GM18867 (cell line): ENCODE results near the gene RAPGEF6.
A peak's percentile ranks its signal among the peaks of the same experiment; 100 is the strongest.
"Not testable (repeated sequence)": the region's sequence is repeated elsewhere in the genome, so short reads cannot be mapped to it uniquely, and the experiment has no call there.

ENCODE experiments used
- ATAC-seq: cut with Tn5 transposase; IDR thresholded peaks from one replicate; pipeline ENCODE4 v1.9.1; 2021; ENCODE audit warnings: mild to moderate bottlenecking, moderate library complexity; ENCODE audit not compliant: unreplicated experiment

RAPGEF6 gene

DNA sequence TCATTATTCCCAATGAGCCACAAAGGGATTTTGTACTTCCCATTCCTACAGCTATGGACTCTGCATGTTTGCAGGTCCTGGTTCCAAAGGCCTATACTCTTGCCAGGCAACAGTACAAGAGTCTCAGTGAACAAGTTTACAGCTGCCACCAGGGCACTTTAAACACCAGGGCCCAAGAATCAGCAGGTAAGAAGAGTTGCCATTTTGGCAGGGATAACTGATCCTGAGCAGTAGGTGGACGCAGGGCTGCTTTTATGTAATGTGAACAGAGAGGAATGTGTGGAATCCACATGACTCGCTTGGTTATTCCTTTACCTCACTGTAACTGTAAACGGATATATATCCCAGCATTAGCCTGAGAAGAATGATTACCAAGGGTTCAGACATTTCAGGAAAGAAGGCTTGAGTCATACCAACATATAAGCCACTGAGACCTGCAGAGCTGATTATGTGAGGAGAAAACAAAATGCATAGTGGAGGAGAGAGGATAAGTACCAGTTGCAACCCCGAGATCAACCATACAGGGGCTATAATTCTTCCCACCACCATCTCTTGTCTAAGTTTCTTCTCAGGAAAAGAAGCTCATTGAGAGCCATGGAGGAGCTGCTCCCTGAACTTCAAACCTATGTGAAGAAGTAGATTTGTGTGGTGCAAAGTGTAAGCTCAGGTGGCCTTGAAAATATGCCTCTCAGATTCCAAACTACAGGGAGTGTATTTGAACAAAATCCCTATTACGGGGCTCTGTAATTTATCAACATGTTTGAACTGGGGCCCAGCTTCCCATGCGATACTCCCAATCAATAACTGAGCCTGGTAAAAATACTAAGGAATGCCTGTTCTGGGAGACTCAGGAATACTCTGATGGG lies 24.6 kb downstream of the RAPGEF6 start:
- no peak for ATAC-seq

DNA sequence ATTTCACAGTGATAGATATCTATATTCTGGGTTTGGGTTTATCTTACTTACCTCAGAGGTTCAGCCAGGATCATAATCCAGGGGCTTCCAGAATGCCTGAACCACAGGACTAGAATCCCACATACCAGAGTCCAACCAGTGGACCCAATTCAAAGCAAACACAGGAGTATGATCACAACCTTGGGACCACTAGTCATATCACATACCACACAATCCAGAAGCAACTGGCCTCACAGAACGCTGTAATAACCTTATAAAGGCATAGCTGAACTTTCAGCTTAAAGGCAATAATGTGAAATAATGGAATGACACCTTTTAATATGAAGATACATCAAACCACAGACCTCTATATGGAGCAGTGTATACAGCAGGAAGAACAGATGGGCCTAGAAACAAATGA lies 25.3 kb downstream of the RAPGEF6 start:
- no peak for ATAC-seq

DNA sequence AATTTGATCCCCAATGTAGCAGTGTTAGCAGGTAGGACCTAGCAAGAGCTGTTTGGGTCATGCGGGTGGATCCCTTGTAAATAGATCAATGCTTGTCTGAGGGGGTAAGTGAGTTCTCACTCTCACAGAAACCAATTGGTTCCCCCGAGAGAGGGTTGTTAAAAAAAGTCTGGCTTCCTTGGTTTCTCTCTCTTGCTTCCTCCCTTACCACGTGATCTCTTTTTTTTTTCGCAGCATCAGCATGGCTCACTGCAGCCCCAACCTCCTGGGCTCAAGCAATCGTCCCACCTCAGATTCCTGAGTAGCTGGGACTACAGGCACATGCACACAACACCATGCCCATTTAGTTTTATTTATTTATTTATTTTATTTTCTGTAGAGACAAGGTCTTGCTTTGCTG lies 26.4 kb downstream of the RAPGEF6 start:
- ATAC-seq, result no peak

DNA sequence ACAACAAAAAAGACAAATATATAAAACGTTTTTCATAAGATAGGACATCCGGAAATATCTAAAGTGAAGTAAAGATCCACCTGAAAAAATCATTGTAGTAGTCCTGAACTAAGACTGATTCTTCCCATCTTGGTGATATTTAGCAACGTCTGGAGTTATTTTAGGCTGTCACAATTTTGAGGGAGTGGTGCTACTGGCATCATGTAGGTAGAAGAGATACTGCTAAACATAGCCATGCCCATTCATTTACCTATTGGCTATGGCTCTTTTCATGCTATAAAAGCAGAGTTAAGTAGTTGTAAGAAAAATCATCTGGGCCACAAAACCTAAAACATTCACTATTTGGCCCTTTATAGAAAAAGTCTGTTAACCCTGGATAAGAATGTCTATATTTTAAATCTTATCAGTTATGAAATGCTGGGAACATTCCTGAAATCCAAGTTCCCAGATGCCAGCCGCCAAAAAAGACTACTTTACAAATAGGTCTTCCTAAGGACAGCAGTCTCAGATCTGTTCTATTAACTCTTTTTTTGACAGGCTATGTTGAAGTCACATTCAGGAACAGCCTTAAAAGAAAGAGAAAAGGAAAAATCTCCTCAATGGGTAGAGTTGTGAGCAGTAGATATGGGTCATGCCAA lies 27.0 kb downstream of the RAPGEF6 start:
- ATAC-seq, result no peak

DNA sequence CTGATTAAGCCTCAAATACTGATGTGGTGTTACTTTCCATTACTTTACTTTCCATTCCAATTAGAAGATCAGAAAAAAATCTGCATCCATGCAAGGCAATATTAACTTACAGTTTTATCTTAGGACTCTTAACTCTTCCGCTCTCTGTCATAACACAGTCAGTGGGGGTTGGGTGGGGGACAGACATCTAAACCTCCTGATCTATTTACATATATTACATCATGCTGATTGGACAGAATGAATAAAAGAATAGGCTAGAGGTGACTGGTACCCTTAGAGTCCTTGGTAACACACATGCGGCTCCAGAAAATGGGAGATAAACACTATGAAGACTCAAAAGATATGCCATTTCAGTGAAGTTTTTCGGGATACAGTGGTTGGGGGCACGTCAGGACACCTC lies 27.6 kb downstream of the RAPGEF6 start:
- ATAC-seq, result no peak

DNA sequence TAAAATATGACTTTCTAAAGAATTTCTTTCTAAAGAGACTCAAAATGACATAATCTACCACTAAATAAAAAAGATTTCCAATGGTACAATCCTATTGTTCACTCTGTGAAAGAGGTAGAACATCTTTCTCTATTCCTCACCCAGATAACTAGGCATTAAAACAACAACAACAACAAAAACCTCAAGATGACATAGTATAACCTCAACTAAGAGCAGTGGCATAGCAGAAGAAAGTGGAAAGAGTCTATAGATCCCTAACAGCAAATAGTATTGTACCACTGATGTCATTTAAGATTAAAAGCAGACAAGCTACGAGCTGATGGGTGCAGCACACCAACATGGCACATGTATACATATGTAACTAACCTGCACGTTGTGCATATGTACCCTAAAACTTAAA lies 29.9 kb downstream of the RAPGEF6 start:
- no peak for ATAC-seq

DNA sequence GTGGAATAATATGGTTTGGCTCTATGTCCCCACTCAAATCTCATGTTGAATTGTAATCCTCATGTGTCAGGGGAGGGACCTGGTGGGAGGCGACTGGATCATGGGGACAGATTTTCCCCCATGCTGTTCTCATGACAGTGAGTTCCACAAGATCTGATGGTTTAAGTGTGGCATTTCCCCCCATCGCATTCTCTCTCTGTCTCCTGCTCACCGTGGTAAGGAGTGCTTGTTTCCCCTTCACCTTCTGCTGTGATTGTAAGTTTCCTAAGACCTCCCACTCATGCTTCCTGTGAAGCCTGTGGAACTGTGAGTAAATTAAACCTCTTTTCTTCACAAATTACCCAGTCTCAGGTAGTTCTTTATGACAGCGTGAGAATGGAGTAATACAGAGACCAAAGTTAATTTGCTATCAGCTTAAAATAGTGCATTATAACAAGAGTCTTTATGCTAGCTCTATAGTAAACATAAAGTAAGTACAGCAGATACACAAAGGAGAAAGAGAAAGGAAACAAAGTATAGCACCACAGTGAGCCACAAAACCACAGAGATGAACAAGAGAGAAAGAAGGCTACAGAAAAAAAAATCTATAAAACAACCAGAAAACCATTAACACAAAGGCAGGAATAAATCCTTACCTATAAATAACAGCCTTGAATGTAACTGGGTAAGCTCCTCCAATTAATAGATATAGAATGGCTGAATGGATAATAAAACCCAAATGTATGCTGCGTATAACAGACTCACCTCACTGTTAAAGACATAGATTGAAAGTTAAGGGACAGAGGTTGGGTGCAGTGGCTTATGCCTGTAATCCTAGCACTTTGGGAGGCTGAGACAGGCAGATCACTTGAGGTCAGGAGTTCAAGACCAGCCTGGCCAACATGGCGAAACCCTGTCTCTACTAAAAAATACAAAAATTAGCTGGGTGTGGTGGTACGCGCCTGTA lies 39.7 kb downstream of the RAPGEF6 start:
- peak; percentile 70 for ATAC-seq

DNA sequence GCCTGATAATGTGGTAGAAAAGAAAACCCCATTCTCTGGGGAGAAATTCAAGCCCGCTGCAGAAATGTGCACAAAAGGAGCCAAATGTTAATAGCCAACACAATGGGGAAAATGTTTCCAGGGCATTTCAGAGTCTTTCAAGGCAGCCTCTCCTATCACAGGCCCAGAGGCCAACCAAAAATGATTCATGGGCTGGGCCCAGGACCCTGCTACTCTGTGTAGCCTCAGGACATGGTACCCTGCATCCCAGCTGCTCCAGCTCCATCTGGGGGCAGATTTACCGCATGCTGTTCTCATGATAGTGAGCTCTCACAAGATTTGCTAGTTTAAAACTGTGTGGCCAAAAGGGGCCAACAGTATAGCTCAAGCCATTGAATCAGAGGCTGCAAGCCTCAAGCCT lies 41.1 kb downstream of the RAPGEF6 start:
- no peak for ATAC-seq

DNA sequence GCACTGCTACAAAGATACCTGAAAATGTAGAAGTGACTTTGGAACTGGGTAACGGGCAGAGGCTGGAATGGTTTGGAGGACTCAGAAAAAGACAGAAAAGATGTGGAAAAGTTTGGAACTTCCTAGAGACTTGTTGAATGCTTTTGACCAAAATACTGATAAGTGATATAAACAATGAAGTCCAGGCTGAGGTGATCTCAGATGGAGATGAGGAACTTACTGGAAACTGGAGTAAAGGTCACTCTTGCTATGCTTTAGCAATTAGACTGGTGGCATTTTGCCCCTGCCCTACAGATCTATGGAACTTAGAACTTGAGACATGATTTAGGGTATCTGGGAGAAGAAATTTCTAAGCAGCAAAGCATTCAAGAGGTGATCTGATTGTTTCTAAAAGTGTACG lies 41.6 kb downstream of the RAPGEF6 start:
- ATAC-seq, result not testable (repeated sequence)

DNA sequence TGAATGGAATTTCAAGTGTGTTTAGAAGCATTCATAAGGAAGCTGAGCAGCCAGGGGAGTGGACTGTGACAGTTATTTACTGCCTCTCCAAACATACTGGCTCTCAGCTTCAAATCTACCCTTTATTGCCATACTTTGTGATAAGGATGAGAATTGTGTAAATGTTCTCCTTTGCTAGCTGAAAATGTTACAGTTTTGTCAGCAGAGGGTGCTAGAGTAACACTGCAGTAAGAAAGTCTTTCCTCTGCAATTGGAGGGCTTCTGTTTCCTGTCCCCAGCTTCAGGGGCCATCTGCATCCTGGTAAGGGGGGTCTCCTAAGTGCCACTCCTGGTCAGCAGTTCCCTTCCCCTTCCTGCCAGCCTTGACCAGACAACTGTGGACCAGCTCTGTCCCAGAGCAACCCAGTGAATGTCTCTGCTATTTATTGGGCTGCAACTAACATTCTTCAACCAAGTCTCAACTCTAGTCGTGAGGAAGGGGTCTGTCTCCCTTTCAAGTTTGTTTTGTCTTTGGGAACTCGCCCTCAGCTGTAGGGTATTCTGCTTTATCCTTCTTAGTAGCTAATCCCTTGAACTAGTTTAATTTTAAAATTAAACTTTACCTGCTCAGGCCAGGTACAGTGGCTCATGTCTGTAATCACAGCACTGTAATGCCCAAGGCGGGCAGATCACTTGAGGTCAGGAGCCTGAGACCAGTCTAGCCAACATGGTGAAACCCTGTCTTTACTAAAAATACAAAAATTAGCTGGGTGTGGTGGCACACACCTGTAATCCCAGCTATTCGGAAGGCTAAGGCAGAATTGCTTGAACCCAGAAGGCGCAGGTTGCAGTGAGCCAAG lies 45.3 kb downstream of the RAPGEF6 start:
- peak; percentile 58 for ATAC-seq

DNA sequence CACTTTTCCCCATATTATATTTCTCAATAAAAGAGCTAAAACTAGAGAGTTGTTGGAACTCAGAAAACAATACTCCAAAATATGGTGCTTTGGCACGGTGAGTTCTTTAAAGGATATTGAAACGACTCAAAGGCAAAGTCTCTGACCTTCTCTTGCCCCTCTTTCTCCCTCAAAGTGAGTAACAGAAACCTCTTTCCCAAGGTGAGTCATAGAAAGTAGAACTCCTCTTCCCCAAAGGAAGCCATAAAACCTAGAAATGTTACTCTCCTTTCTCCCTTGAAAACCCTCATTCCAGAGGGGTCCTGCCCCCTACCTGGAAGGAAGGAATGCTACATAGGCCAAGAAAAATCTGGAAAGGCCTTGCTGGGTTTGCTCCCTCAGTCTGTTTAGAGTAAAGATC lies 47.5 kb downstream of the RAPGEF6 start:
- ATAC-seq, result no peak

DNA sequence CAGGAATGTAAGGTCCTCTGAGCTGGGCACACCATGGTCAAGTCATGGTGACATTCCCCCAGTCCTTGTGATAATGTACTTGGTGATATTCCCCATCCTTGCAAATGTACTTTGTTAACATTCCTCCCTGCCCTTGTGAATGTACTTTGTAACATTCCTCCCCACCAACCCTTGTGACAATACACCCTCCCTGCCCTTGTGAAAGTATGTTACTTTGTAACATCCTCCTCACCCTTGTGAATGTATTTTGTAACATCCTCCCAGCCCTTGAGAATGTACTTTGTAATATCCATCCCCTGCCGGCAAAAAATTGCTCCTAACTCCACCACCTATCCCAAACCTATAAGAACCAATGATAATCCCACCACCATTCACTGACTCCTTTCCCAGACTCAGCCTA lies 53.3 kb downstream of the RAPGEF6 start:
- ATAC-seq, result no peak

DNA sequence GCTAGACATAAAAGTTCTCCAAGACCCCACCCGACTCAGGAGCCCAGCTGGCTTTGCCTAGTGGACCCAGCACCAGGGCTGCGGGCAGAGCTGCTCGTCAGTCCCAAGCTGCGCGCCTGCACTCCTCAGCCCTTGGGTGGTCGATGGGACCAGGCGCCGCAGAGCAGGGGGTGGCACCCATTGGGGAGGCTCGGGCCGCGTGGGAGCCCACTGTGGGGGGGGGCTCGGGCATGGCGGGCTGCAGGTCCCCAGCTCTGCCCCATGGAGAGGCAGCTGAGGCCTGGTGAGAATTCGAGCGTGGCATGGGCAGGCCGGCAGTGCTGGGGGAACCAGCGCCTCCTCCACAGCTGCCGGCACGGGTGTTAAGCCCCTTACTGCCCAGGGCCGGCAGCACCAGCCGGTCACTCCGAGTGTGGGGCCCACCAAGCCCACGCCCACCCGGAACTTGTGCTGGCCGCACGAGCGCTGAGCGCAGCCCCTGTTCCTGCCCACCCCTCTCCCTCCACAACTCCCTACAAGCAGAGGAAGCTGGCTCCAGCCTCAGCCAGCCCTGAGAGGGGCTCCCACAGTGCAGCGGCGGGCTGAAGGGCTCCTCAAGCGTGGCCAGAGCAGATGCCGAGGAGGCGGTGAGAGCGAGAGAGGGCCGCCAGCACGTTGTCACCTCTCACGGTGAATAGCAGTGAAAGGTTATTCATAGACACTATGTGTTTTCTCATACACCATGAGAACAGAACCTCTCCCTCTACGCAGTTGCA lies 54.9 kb downstream of the RAPGEF6 start:
- ATAC-seq, result no peak

DNA sequence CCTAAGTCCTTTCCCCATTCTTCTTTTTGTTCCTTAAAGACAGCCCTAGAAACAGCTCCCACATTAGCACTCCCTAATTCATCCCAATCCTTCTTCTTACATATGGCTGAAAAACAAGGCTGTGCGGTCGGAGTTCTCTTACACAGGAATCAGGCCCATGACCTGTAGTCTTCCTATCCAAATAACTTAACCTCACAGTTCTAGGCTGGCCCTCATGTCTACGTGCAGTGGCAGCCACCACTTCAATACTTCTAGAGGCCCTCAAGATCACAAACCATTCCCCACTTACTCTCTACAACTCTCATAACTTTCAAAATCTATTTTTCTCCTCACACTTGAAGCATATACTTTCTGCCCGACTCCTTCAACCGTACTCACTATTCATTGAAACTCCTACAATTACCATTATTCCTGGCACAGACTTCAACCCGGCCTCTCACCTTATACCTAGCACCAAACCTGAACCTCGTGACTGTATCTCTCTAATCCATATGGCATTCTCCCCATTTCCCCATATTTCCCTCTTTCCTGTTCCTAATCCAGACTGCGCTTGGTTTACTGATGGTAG lies 59.3 kb downstream of the RAPGEF6 start:
- no peak for ATAC-seq

DNA sequence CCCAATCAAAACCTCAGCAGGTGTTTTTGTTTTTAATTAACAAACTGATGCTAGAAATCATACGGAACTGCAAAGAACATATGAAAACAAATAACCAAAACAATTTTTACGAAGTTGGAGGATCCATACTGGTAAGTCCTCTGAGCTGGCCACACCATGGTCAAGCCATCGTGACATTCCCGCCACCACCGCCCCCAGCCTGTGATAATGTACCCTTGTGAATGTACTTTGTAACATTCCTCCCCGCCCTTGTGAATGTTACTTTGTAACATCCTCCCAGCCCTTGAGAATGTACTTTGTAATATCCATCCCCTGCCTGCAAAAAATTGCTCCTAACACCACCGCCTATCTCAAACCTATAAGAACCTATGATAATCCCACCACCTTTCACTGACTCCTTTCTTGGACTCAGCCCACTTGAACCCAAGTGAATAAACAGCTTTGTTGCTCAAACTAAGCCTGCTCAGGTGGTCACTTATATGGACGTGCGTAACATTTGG lies 63.3 kb downstream of the RAPGEF6 start:
- no peak for ATAC-seq

DNA sequence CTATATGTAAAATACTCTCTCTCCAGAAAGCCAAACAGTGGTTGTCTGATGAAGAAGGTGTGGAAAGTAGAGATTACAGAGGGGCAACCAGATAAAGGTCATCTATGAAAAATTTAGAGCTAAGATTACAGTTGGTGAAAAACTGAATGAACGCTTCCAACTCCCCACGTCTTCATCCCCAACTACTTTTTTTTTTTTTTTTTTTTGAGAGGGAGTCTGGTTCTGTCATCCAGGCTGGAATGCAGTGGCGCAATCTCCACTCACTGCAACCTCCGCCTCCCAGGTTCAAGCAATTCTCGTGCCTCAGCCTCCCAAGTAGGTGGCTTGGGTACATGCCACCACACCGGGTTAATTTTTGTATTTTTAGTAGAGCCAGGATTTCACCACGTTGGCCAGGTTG lies 64.3 kb downstream of the RAPGEF6 start:
- no peak for ATAC-seq

DNA sequence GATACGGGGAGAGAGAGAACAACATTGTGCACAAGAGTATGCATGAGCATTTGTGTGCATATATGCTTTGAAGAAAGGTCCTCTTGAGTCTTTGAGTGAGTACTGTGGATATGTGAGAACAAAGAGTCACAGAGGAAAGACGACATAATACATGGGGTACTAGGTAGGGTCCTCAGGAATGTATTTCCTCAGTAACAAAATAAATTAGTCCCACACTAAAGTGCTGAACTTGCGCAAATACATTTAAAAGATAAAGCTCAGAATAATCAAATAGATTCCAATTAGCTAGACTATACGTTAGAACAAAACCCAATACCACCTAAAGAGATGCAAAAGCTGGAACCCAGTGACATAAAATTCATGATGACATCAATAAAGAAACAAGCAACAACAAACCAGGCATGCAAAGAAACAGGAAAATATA lies 70.8 kb downstream of the RAPGEF6 start:
- ATAC-seq, result no peak

DNA sequence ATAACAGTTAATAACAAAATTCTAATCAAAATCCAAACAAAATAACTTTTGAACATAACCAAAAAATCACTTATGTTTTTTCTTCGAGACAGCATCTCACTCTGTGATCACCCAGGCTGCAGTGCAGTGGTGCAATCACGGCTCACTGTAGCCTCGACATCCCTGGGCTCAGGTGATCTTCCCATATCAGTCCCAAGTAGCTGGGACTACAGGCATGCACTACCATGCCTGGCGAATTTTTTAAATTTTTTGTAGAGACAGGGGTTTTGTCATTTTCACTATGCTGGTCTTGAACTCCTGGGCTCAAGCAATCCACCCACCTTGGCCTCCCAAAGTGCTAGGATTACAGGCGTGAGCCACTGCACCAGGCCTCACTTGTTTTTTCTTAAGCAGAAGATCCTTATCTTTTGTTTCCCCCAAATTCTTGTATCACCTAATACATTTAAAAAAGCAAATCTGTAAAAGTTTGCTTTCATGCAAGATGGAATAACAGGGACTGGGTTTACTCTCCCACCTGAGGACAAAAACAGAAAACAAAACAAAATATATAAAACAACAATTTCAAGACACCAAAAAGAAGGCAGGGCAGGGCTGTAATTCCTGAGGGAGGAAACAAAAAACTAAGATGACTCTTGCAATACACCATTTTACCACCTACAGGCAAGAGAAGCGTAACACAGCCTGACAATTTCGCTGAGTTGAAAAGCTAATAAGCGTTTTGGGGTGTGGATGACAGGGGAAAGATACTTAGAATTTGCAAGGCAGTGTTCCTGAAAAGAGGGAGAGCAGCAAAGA lies 71.4 kb downstream of the RAPGEF6 start:
- no peak for ATAC-seq
